GM13977 (cell line): ENCODE results near the gene TOMM5.

Source experiments
- DNase-seq: peaks from one replicate; pipeline ENCODE4 v3.0.0; 2012; ENCODE audit warnings: low spot score
- CTCF ChIP-seq: IDR thresholded peaks from 2 replicates; pipeline ENCODE4 v1.5.1; 2012; ENCODE audit warnings: mild to moderate bottlenecking, control low read depth; ENCODE audit not compliant: insufficient read depth; ENCODE audit errors: extremely low read depth, missing control alignments
- in situ Hi-C: fragments of 300-500 bp; cut with MboI; formaldehyde crosslinking; loops from one replicate; pipeline ENCODE4 v1.12.0; 2022; ENCODE audit warnings: low sequenced_read_pairs, low pct_unique_long_range_greater_than_20kb, mixed read lengths, inconsistent platforms; ENCODE audit not compliant: unreplicated experiment

Gene TOMM5

GRCh38 chr9:37549527-37549926 is 42.9 kb downstream of the TOMM5 start:
- in situ Hi-C loops = no loop called here
- DNase-seq = no peak
- TF ChIP-seq CTCF = no peak

- no peak for TF ChIP-seq CTCF
- in situ Hi-C loops = no loop called here
- DNase-seq = no peak
Measured at GRCh38 chr9:37547328-37547878, 45.0 kb downstream of the TOMM5 start.

GRCh38 chr9:37543468-37543867 is 48.9 kb downstream of the TOMM5 start:
- TF ChIP-seq CTCF = no peak
- in situ Hi-C loops = no loop called here
- DNase-seq = no peak

- no peak for TF ChIP-seq CTCF
- in situ Hi-C loops = no loop called here
- no peak for DNase-seq
Measured at GRCh38 chr9:37542895-37543294, 49.5 kb downstream of the TOMM5 start.

- no peak for TF ChIP-seq CTCF
- in situ Hi-C loops = no loop called here
- DNase-seq = no peak
Measured at GRCh38 chr9:37542488-37542887, 49.9 kb downstream of the TOMM5 start.

- in situ Hi-C loops = no loop called here
- no peak for DNase-seq
- TF ChIP-seq CTCF = no peak
Measured at GRCh38 chr9:37541465-37541864, 50.9 kb downstream of the TOMM5 start.

GRCh38 chr9:37540634-37541033 is 51.8 kb downstream of the TOMM5 start:
- TF ChIP-seq CTCF = no peak
- in situ Hi-C loops = no loop called here
- DNase-seq = no peak
